Measurements from ENCODE around the gene ZNF654. TPM values are rescaled to one million over a fixed set of nuclear protein-coding genes. Genes with fewer than 3 reads are reported as not detected.
"Not testable (repeated sequence)": the region's sequence is repeated elsewhere in the genome, so short reads cannot be mapped to it uniquely, and the experiment has no call there.

ZNF654 gene
- total RNA-seq, 4 donors from 2014 or later, result 13.7 to 31.5 (median 15.7) TPM

GRCh38 chr3:88112289-88112688 is 53.2 kb downstream of the ZNF654 start:
- Histone ChIP-seq H3K27ac (no peak overlapping the region), H3K9me3 (no peaks in the 10 kb centered on the region), H3K27me3 (no peaks in the 10 kb centered on the region), H3K4me1 (peaks cover 0 to 17% (median 0%) of the 10 kb centered on the region in 4 donors), H3K4me3 (no peak overlapping the region), H3K36me3 (peaks cover 0 to 13% (median 0%) of the 10 kb centered on the region in 3 donors)
- TF ChIP-seq CTCF (IDR thresholded peaks at IDR 0.05), result no peak
- TF ChIP-seq EP300 (IDR thresholded peaks at IDR 0.05), result no peak
- TF ChIP-seq POLR2A (IDR thresholded peaks at IDR 0.05), result no peak
- DNase-seq (ENCODE audit: low spot score in 2 of 2), result no peak
- 87 to 94% methylated on average over 1 of the region's 1 CpG for WGBS, 2 donors

GRCh38 chr3:88113311-88114162 is 54.5 kb downstream of the ZNF654 start:
- Histone ChIP-seq H3K27me3 (no peaks in the 10 kb centered on the region), H3K9me3 (no peaks in the 10 kb centered on the region), H3K36me3 (peaks cover 0 to 21% (median 0%) of the 10 kb centered on the region in 3 donors), H3K4me1 (peaks cover 0 to 17% (median 0%) of the 10 kb centered on the region in 4 donors), H3K27ac (no peak overlapping the region), H3K4me3 (no peak overlapping the region)
- TF ChIP-seq EP300 (IDR thresholded peaks at IDR 0.05) (no peak), POLR2A (IDR thresholded peaks at IDR 0.05) (no peak), CTCF (IDR thresholded peaks at IDR 0.05) (peak; percentile 61 to 72 (median 64))
- DNase-seq (ENCODE audit: low spot score in 2 of 2), result peak; percentile 15 to 88
- 38 to 46% methylated on average over 5 of the region's 5 CpGs for WGBS, 2 donors

- Histone ChIP-seq H3K27ac (no peak overlapping the region), H3K36me3 (peaks cover 0 to 22% (median 0%) of the 10 kb centered on the region in 3 donors), H3K9me3 (no peaks in the 10 kb centered on the region), H3K27me3 (no peaks in the 10 kb centered on the region), H3K4me1 (peaks cover 0 to 16% (median 0%) of the 10 kb centered on the region in 4 donors), H3K4me3 (no peak overlapping the region)
- 94 to 96% methylated on average over 3 of the region's 3 CpGs for WGBS, 2 donors
- DNase-seq (ENCODE audit: low spot score in 2 of 2), result no peak
- TF ChIP-seq EP300 (IDR thresholded peaks at IDR 0.05) (no peak), POLR2A (IDR thresholded peaks at IDR 0.05) (no peak), CTCF (IDR thresholded peaks at IDR 0.05) (no peak)
These were observed 56.0 kb downstream of the ZNF654 start for GRCh38 chr3:88114878-88115549.

GRCh38 chr3:88117683-88118082 is 58.6 kb downstream of the ZNF654 start:
- H3K4me1 ChIP-seq, result peaks cover 0 to 15% (median 0%) of the 10 kb centered on the region in 4 donors
- WGBS, 2 donors, result 0% methylated on average over 1 of the region's 1 CpG
- no peaks in the 10 kb centered on the region for H3K27me3 ChIP-seq
- H3K36me3 ChIP-seq, result peaks cover 0 to 22% (median 0%) of the 10 kb centered on the region in 3 donors
- TF ChIP-seq POLR2A (IDR thresholded peaks at IDR 0.05) (no peak), CTCF (IDR thresholded peaks at IDR 0.05) (no peak), EP300 (IDR thresholded peaks at IDR 0.05) (no peak)
- H3K27ac ChIP-seq, result no peak overlapping the region
- DNase-seq (ENCODE audit: low spot score in 2 of 2), result no peak
- no peak overlapping the region for H3K4me3 ChIP-seq
- no peaks in the 10 kb centered on the region for H3K9me3 ChIP-seq

- not testable (repeated sequence) for DNase-seq (ENCODE audit: low spot score in 2 of 2); H3K4me3 ChIP-seq
- WGBS, 2 donors, result 97 to 100% methylated on average over 1 of the region's 2 CpGs
These were observed 59.5 kb downstream of the ZNF654 start for GRCh38 chr3:88118603-88119002.

More at GRCh38 chr3:88118603-88119002, 59.5 kb downstream of the ZNF654 start:
- H3K36me3 ChIP-seq, result peaks cover 0 to 22% (median 0%) of the 10 kb centered on the region in 3 donors
- H3K27ac ChIP-seq, H3K4me1 ChIP-seq, H3K27me3 ChIP-seq, H3K9me3 ChIP-seq: not testable (repeated sequence)
